ENCODE data around the gene C19orf25. TPM values are rescaled to one million over a fixed set of nuclear protein-coding genes. Genes with fewer than 3 reads are reported as not detected.
"Not testable (repeated sequence)": the region's sequence is repeated elsewhere in the genome, so short reads cannot be mapped to it uniquely, and the experiment has no call there.

Gene C19orf25
- polyA plus RNA-seq, 1 donor from 2014 or later, result 80.2 TPM

- no peaks in the 10 kb centered on the region for H3F3A ChIP-seq (ENCODE audit: insufficient read depth, low read length, poor library complexity, severe bottlenecking)
- H3K9ac ChIP-seq (ENCODE audit: low read length), result no peak overlapping the region
- no peak for TF ChIP-seq EP300 (conservative IDR thresholded peaks at IDR 0.05; ENCODE audit: poor library complexity, severe bottlenecking)
- TF ChIP-seq TAF1 (IDR thresholded peaks at IDR 0.05; ENCODE audit: low read depth), result no peak
- TF ChIP-seq CTCF (IDR thresholded peaks at IDR 0.05; ENCODE audit: poor library complexity, severe bottlenecking), result no peak
- TF ChIP-seq REST (IDR thresholded peaks at IDR 0.05; ENCODE audit: borderline replicate concordance), result no peak
- no peak for TF ChIP-seq EZH2 (IDR thresholded peaks at IDR 0.05; ENCODE audit: borderline replicate concordance, insufficient read depth, low read length, poor library complexity, severe bottlenecking)
- TF ChIP-seq RAD21 (conservative IDR thresholded peaks at IDR 0.05), result no peak
- no peak for TF ChIP-seq SMC3 (conservative IDR thresholded peaks at IDR 0.05; ENCODE audit: poor library complexity)
- no peak for TF ChIP-seq POLR2AphosphoS5 (IDR thresholded peaks at IDR 0.05)
- no peak for TF ChIP-seq MXI1 (conservative IDR thresholded peaks at IDR 0.05; ENCODE audit: poor library complexity, severe bottlenecking)
- H3K27ac ChIP-seq (ENCODE audit: low read length), result no peak overlapping the region
- no peak overlapping the region for H2AFZ ChIP-seq (ENCODE audit: low read depth, low read length)
- no peaks in the 10 kb centered on the region for H3K9me3 ChIP-seq (ENCODE audit: low read length)
- no peaks in the 10 kb centered on the region for H3K79me2 ChIP-seq (replicated peaks; ENCODE audit: insufficient read depth, low read length)
- H3K4me3 ChIP-seq (ENCODE audit: low read length), result no peak overlapping the region
- no peaks in the 10 kb centered on the region for H3K9me2 ChIP-seq (ENCODE audit: insufficient read depth, low read length)
- H3K4me2 ChIP-seq (ENCODE audit: low read length), result no peak overlapping the region
- H4K20me1 ChIP-seq (ENCODE audit: insufficient read depth), result no peaks in the 10 kb centered on the region
- H3K36me3 ChIP-seq (ENCODE audit: insufficient read depth, low read length), result no peaks in the 10 kb centered on the region
- H3K27me3 ChIP-seq (ENCODE audit: insufficient read depth, low read depth, low read length), result no peaks in the 10 kb centered on the region
Measured at GRCh38 chr19:1481893-1482360, 2.9 kb upstream of the C19orf25 start.

GRCh38 chr19:1481224-1481892 is 2.3 kb upstream of the C19orf25 start:
- Histone ChIP-seq H3K79me2 (replicated peaks; ENCODE audit: insufficient read depth, low read length) (no peaks in the 10 kb centered on the region), H3K4me3 (ENCODE audit: low read length) (no peak overlapping the region), H3K9me2 (ENCODE audit: insufficient read depth, low read length) (no peaks in the 10 kb centered on the region), H3K9me3 (ENCODE audit: low read length) (no peaks in the 10 kb centered on the region), H3K36me3 (ENCODE audit: insufficient read depth, low read length) (no peaks in the 10 kb centered on the region), H3F3A (ENCODE audit: insufficient read depth, low read length, poor library complexity, severe bottlenecking) (no peaks in the 10 kb centered on the region), H3K27me3 (ENCODE audit: insufficient read depth, low read depth, low read length) (no peaks in the 10 kb centered on the region), H3K4me2 (ENCODE audit: low read length) (no peak overlapping the region), H3K9ac (ENCODE audit: low read length) (no peak overlapping the region), H2AFZ (ENCODE audit: low read depth, low read length) (no peak overlapping the region), H4K20me1 (ENCODE audit: insufficient read depth) (no peaks in the 10 kb centered on the region), H3K27ac (ENCODE audit: low read length) (no peak overlapping the region)
- no peak for TF ChIP-seq EZH2 (IDR thresholded peaks at IDR 0.05; ENCODE audit: borderline replicate concordance, insufficient read depth, low read length, poor library complexity, severe bottlenecking)

GRCh38 chr19:1477056-1477455 is 2.0 kb downstream of the C19orf25 start:
- H3K79me2 ChIP-seq (replicated peaks; ENCODE audit: insufficient read depth, low read length); H3K4me3 ChIP-seq (ENCODE audit: low read length); H3K9ac ChIP-seq (ENCODE audit: low read length); H3K27me3 ChIP-seq (ENCODE audit: insufficient read depth, low read depth, low read length); H3F3A ChIP-seq (ENCODE audit: insufficient read depth, low read length, poor library complexity, severe bottlenecking); H2AFZ ChIP-seq (ENCODE audit: low read depth, low read length); H3K4me2 ChIP-seq (ENCODE audit: low read length); H3K9me3 ChIP-seq (ENCODE audit: low read length); H3K36me3 ChIP-seq (ENCODE audit: insufficient read depth, low read length); H3K9me2 ChIP-seq (ENCODE audit: insufficient read depth, low read length); H3K27ac ChIP-seq (ENCODE audit: low read length): not testable (repeated sequence)
- peaks cover 14% of the 10 kb centered on the region for H4K20me1 ChIP-seq (ENCODE audit: insufficient read depth)
